Activated T-cell treated with anti-CD3 and anti-CD28 coated beads for 4 hours (primary cell): ENCODE data around the gene C9orf57.
"Not testable (repeated sequence)": the region's sequence is repeated elsewhere in the genome, so short reads cannot be mapped to it uniquely, and the experiment has no call there.

Experiments used
- DNase-seq: peaks from one replicate; pipeline ENCODE4 v3.0.0-alpha.2; 2020

C9orf57 gene

GRCh38 chr9:72022841-72023240 lies 37.6 kb downstream of the C9orf57 start:
- no peak for DNase-seq

GRCh38 chr9:72013292-72013760 lies 47.1 kb downstream of the C9orf57 start:
- DNase-seq: no peak

- no peak for DNase-seq
Observed at GRCh38 chr9:72012646-72013045, 47.8 kb downstream of the C9orf57 start.

- DNase-seq: not testable (repeated sequence)
Observed at GRCh38 chr9:72007726-72008125, 52.7 kb downstream of the C9orf57 start.

- DNase-seq: no peak
Observed at GRCh38 chr9:72006501-72006900, 53.9 kb downstream of the C9orf57 start.

GRCh38 chr9:72005451-72005850 lies 55.0 kb downstream of the C9orf57 start:
- DNase-seq: no peak
